ENCODE measurements around the gene TMEM207. TPM values are rescaled to one million over a fixed set of nuclear protein-coding genes. Genes with fewer than 3 reads are reported as not detected.

Gene TMEM207
- total and polyA plus RNA-seq, 2 of the 13 experiments (the other 11 are each of a cell fraction or from before 2014, with no cell fraction given) = not detected

- BruUV-seq (replicated peaks) = no TSS peak
- ChIA-PET CTCF (ENCODE audit: low intra/inter-chr PET ratio, low total read pairs) (no interaction called here), POLR2A (no interaction called here)
- ATAC-seq = no peak
- Histone ChIP-seq H3K4me1 (ENCODE audit: insufficient read depth, low read length) (no peaks in the 10 kb centered on the region), H3K79me2 (ENCODE audit: insufficient read depth, low read length) (no peaks in the 10 kb centered on the region), H4K20me1 (ENCODE audit: insufficient read depth, low read length) (no peaks in the 10 kb centered on the region), H3K9me3 (ENCODE audit: low read length) (no peaks in the 10 kb centered on the region), H3K36me3 (replicated peaks in 1 of 2; ENCODE audit: control insufficient read depth in 1 of 2, insufficient read depth in 2 of 2, low read length in 2 of 2) (no peaks in the 10 kb centered on the region), H3K9ac (ENCODE audit: insufficient read depth, low read depth, low read length) (no peak overlapping the region), H2AFZ (ENCODE audit: low read length) (no peak overlapping the region), H3K4me2 (ENCODE audit: low read depth, low read length) (no peak overlapping the region), H3K27ac (ENCODE audit: extremely low read length, insufficient read depth, low read length) (no peak overlapping the region), H3K27me3 (ENCODE audit: control insufficient read depth in 1 of 2, insufficient read depth in 2 of 2, low read length in 2 of 2) (0 out of 5 replicates have a peak, but pooled peaks cover 0 to 4% of the 10 kb centered on the region in 2 experiments), H3K4me3 (replicated peaks in 1 of 3; ENCODE audit: insufficient read depth in 1 of 3, low read depth in 2 of 3, low read length in 3 of 3) (no peak overlapping the region)
- intact Hi-C loops (cut with micrococcal nuclease; ENCODE audit: unreplicated experiment) (no loop called here), in situ Hi-C loops (cut with HindIII; ENCODE audit: extremely low pct_ligation_motif_present, low pct_unique_long_range_greater_than_20kb) (no loop called here)
- no peak for TF ChIP-seq HOXA5 (CRISPR knock-in tag; IDR thresholded peaks at IDR 0.05)
- no peak for TF ChIP-seq ZNF607 (CRISPR knock-in tag; IDR thresholded peaks at IDR 0.05; ENCODE audit: borderline replicate concordance)
- no peak for TF ChIP-seq ZNF296 (CRISPR knock-in tag; conservative IDR thresholded peaks at IDR 0.05)
- no peak for TF ChIP-seq ATF7-NPFF (CRISPR knock-in tag; IDR thresholded peaks at IDR 0.05; ENCODE audit: low read depth)
- TF ChIP-seq ZGPAT (CRISPR knock-in tag; IDR thresholded peaks at IDR 0.05) = no peak
- 22% methylated on average over 3 of the region's 3 CpGs for WGBS (ENCODE audit: low lambda C conversion rate)
- FAIRE-seq = no peak
- DNase-seq (ENCODE audit: low spot score) = no peak
These were observed 48.1 kb upstream of the TMEM207 start for GRCh38 chr3:190497811-190498210.

GRCh38 chr3:190496859-190497258 is 47.2 kb upstream of the TMEM207 start:
- Histone ChIP-seq H3K9ac (ENCODE audit: insufficient read depth, low read depth, low read length) (no peak overlapping the region), H3K79me2 (ENCODE audit: insufficient read depth, low read length) (no peaks in the 10 kb centered on the region), H3K4me1 (ENCODE audit: insufficient read depth, low read length) (no peaks in the 10 kb centered on the region), H3K36me3 (replicated peaks in 1 of 2; ENCODE audit: control insufficient read depth in 1 of 2, insufficient read depth in 2 of 2, low read length in 2 of 2) (no peaks in the 10 kb centered on the region), H3K27me3 (ENCODE audit: control insufficient read depth in 1 of 2, insufficient read depth in 2 of 2, low read length in 2 of 2) (peaks cover 0 to 5% of the 10 kb centered on the region in 2 experiments; a peak in 1 of 5 replicates), H3K27ac (ENCODE audit: extremely low read length, insufficient read depth, low read length) (no peak overlapping the region), H3K9me3 (ENCODE audit: low read length) (no peaks in the 10 kb centered on the region), H3K4me3 (replicated peaks in 1 of 3; ENCODE audit: insufficient read depth in 1 of 3, low read depth in 2 of 3, low read length in 3 of 3) (no peak overlapping the region), H3K4me2 (ENCODE audit: low read depth, low read length) (no peak overlapping the region), H4K20me1 (ENCODE audit: insufficient read depth, low read length) (no peaks in the 10 kb centered on the region), H2AFZ (ENCODE audit: low read length) (no peak overlapping the region)
- intact Hi-C loops (cut with micrococcal nuclease; ENCODE audit: unreplicated experiment) (no loop called here), in situ Hi-C loops (cut with HindIII; ENCODE audit: extremely low pct_ligation_motif_present, low pct_unique_long_range_greater_than_20kb) (no loop called here)
- ATAC-seq = no peak
- CTCF ChIA-PET (ENCODE audit: low intra/inter-chr PET ratio, low total read pairs) = no interaction called here
- DNase-seq (ENCODE audit: low spot score) = no peak
- FAIRE-seq = no peak
- POLR2A ChIA-PET = no interaction called here
- BruUV-seq (replicated peaks) = no TSS peak
- WGBS (ENCODE audit: low lambda C conversion rate) = 0% methylated on average over 1 of the region's 1 CpG
- TF ChIP-seq ZBTB43 (CRISPR knock-in tag; conservative IDR thresholded peaks at IDR 0.05) (no peak), ZNF350 (CRISPR knock-in tag; IDR thresholded peaks at IDR 0.05; ENCODE audit: borderline replicate concordance, low read depth) (no peak), SNRNP70 (IDR thresholded peaks at IDR 0.05; ENCODE audit: low read depth, low read length) (no peak), ZNF34 (CRISPR knock-in tag; IDR thresholded peaks at IDR 0.05; ENCODE audit: borderline replicate concordance) (no peak), ZNF780A (CRISPR knock-in tag; IDR thresholded peaks at IDR 0.05) (no peak)
- TF ChIP-seq, protein P1, sequence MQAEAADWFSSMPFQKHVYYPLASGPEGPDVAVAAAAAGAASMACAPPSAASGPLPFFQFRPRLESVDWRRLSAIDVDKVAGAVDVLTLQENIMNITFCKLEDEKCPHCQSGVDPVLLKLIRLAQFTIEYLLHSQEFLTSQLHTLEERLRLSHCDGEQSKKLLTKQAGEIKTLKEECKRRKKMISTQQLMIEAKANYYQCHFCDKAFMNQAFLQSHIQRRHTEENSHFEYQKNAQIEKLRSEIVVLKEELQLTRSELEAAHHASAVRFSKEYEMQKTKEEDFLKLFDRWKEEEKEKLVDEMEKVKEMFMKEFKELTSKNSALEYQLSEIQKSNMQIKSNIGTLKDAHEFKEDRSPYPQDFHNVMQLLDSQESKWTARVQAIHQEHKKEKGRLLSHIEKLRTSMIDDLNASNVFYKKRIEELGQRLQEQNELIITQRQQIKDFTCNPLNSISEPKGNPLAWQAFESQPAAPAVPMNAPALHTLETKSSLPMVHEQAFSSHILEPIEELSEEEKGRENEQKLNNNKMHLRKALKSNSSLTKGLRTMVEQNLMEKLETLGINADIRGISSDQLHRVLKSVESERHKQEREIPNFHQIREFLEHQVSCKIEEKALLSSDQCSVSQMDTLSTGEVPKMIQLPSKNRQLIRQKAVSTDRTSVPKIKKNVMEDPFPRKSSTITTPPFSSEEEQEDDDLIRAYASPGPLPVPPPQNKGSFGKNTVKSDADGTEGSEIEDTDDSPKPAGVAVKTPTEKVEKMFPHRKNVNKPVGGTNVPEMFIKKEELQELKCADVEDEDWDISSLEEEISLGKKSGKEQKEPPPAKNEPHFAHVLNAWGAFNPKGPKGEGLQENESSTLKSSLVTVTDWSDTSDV (CRISPR knock-in tag; IDR thresholded peaks at IDR 0.05) = no peak
